ENCODE measurements around the gene OPN4. TPM values are rescaled to one million over a fixed set of nuclear protein-coding genes. Genes with fewer than 3 reads are reported as not detected.
A peak's percentile ranks its signal among the peaks of the same experiment; 100 is the strongest.
"Not testable (repeated sequence)": the region's sequence is repeated elsewhere in the genome, so short reads cannot be mapped to it uniquely, and the experiment has no call there.

Gene OPN4
- total RNA-seq, 3 donors from 2014 or later = not detected

GRCh38 chr10:86642499-86642898 lies 11.8 kb upstream of the OPN4 start:
- Histone ChIP-seq H3K36me3 (no peaks in the 10 kb centered on the region), H3K27me3 (no peaks in the 10 kb centered on the region), H3K9me3 (no peaks in the 10 kb centered on the region), H3K4me1 (no peaks in the 10 kb centered on the region), H3K27ac (no peak overlapping the region), H3K4me3 (peak overlapping the region in 1 of 3 donors; percentile 4)
- no peak for DNase-seq (ENCODE audit: low spot score in 2 of 2)
- no peak for TF ChIP-seq CTCF (IDR thresholded peaks at IDR 0.05)
- no peak for TF ChIP-seq POLR2AphosphoS5 (IDR thresholded peaks at IDR 0.05)
- no peak for TF ChIP-seq POLR2A (IDR thresholded peaks at IDR 0.05)
- intact Hi-C loops (cut with DNase I; ENCODE audit: low total_unique reads) = no loop called here

GRCh38 chr10:86644152-86644793 lies 10.1 kb upstream of the OPN4 start:
- H3K27me3 ChIP-seq = no peaks in the 10 kb centered on the region
- H3K27ac ChIP-seq = peak overlapping the region in 1 of 2 donors; percentile 56
- no peaks in the 10 kb centered on the region for H3K36me3 ChIP-seq
- TF ChIP-seq POLR2AphosphoS5 (IDR thresholded peaks at IDR 0.05) (peak in 1 of 3 donors; percentile 50), CTCF (IDR thresholded peaks at IDR 0.05) (no peak)
- H3K4me1 ChIP-seq = no peaks in the 10 kb centered on the region
- intact Hi-C loops (cut with DNase I; ENCODE audit: low total_unique reads) = no loop called here
- DNase-seq (ENCODE audit: low spot score in 2 of 2) = peak in 1 of 2 donors; percentile 17
- no peaks in the 10 kb centered on the region for H3K9me3 ChIP-seq
- no peak overlapping the region for H3K4me3 ChIP-seq

- Histone ChIP-seq H3K36me3 (no peaks in the 10 kb centered on the region), H3K9me3 (no peaks in the 10 kb centered on the region), H3K4me3 (no peak overlapping the region), H3K27ac (peak overlapping the region in 1 of 2 donors; percentile 56), H3K4me1 (no peaks in the 10 kb centered on the region), H3K27me3 (no peaks in the 10 kb centered on the region)
- TF ChIP-seq CTCF (IDR thresholded peaks at IDR 0.05) (no peak), POLR2A (IDR thresholded peaks at IDR 0.05) (no peak), POLR2AphosphoS5 (IDR thresholded peaks at IDR 0.05) (no peak)
- intact Hi-C loops (cut with DNase I; ENCODE audit: low total_unique reads) = no loop called here
- peak in 1 of 2 donors; percentile 5 for DNase-seq (ENCODE audit: low spot score in 2 of 2)
These were observed 9.4 kb upstream of the OPN4 start for GRCh38 chr10:86644794-86645445.

- H3K9me3 ChIP-seq; H3K4me3 ChIP-seq; H3K4me1 ChIP-seq; H3K36me3 ChIP-seq; H3K27ac ChIP-seq; H3K27me3 ChIP-seq; intact Hi-C loops (cut with DNase I; ENCODE audit: low total_unique reads): not testable (repeated sequence)
- DNase-seq (ENCODE audit: low spot score in 2 of 2) = peak in 1 of 2 donors; percentile 6
These were observed 8.7 kb upstream of the OPN4 start for GRCh38 chr10:86645621-86646165.

GRCh38 chr10:86646532-86646931 lies 7.8 kb upstream of the OPN4 start:
- intact Hi-C loops (cut with DNase I; ENCODE audit: low total_unique reads) = no loop called here
- TF ChIP-seq POLR2AphosphoS5 (IDR thresholded peaks at IDR 0.05) = no peak
- TF ChIP-seq POLR2A (IDR thresholded peaks at IDR 0.05) = no peak
- no peak for TF ChIP-seq CTCF (IDR thresholded peaks at IDR 0.05)
- Histone ChIP-seq H3K4me1 (no peaks in the 10 kb centered on the region), H3K36me3 (no peaks in the 10 kb centered on the region), H3K9me3 (no peaks in the 10 kb centered on the region), H3K27ac (no peak overlapping the region), H3K4me3 (no peak overlapping the region), H3K27me3 (no peaks in the 10 kb centered on the region)
- peak in 1 of 2 donors; percentile 10 for DNase-seq (ENCODE audit: low spot score in 2 of 2)
